Parathyroid adenoma (tissue), 2 donors: ENCODE data around the gene DLL4.

Experiments used
- H2AFZ ChIP-seq: fragments of 300-600 bp; sonication (generic); one replicate; pipeline ENCODE4 v1.7.0; 2017; ENCODE audit warnings: antibody characterized with exemption, mild to moderate bottlenecking
- H3K27ac ChIP-seq: fragments of 300-600 bp; sonication (generic); one replicate; pipeline ENCODE4 v1.7.0; 2017
- H3K27me3 ChIP-seq: fragments of 300-600 bp; sonication (generic); one replicate; pipeline ENCODE4 v1.7.0; 2017; ENCODE audit warnings: low read length; ENCODE audit not compliant: control insufficient read depth, insufficient read depth
- H3K36me3 ChIP-seq: fragments of 300-600 bp; sonication (generic); one replicate; pipeline ENCODE4 v1.7.0; 2017; ENCODE audit warnings: low read length; ENCODE audit not compliant: control insufficient read depth, insufficient read depth
- H3K4me1 ChIP-seq: fragments of 300-600 bp; sonication (generic); one replicate; pipeline ENCODE4 v1.7.0; 2017; ENCODE audit warnings: control low read depth
- H3K4me2 ChIP-seq: fragments of 300-600 bp; sonication (generic); one replicate; pipeline ENCODE4 v1.7.0; 2017; ENCODE audit warnings: low read length
- H3K4me3 ChIP-seq: fragments of 300-600 bp; sonication (generic); one replicate; pipeline ENCODE4 v1.7.0; 2017; ENCODE audit warnings: low read depth, low read length
- H3K79me2 ChIP-seq: fragments of 300-600 bp; sonication (generic); one replicate; pipeline ENCODE4 v1.7.0; 2017; ENCODE audit warnings: control low read depth
- H3K9ac ChIP-seq: fragments of 300-600 bp; sonication (generic); one replicate; pipeline ENCODE4 v1.7.0; 2017; ENCODE audit warnings: mild to moderate bottlenecking
- H3K9me3 ChIP-seq: fragments of 300-600 bp; sonication (generic); one replicate; pipeline ENCODE4 v1.7.0; 2017; ENCODE audit warnings: low read length; ENCODE audit not compliant: control insufficient read depth
- CTCF ChIP-seq: fragments of 300-600 bp; sonication (generic); IDR thresholded peaks from one replicate; pipeline ENCODE4 v1.7.0; 2017; ENCODE audit warnings: antibody characterized with exemption, mild to moderate bottlenecking
- donor health status: primary hyperparathyroidism.

DLL4 gene

GRCh38 chr15:40964634-40965033 lies 35.5 kb downstream of the DLL4 start:
- Histone ChIP-seq H3K4me3 (no peak overlapping the region), H3K9me3 (no peaks in the 10 kb centered on the region), H3K4me2 (no peak overlapping the region), H2AFZ (no peak overlapping the region), H3K27ac (no peak overlapping the region), H3K79me2 (no peaks in the 10 kb centered on the region), H3K27me3 (no peaks in the 10 kb centered on the region), H3K4me1 (peaks cover 3% of the 10 kb centered on the region), H3K36me3 (no peaks in the 10 kb centered on the region), H3K9ac (no peak overlapping the region)
- TF ChIP-seq CTCF, result no peak

GRCh38 chr15:40968290-40969085 lies 39.3 kb downstream of the DLL4 start:
- no peaks in the 10 kb centered on the region for H3K9me3 ChIP-seq
- H3K4me2 ChIP-seq, result no peak overlapping the region
- H3K79me2 ChIP-seq, result no peaks in the 10 kb centered on the region
- no peak overlapping the region for H3K27ac ChIP-seq
- H3K9ac ChIP-seq, result no peak overlapping the region
- H3K36me3 ChIP-seq, result no peaks in the 10 kb centered on the region
- no peak for TF ChIP-seq CTCF
- H2AFZ ChIP-seq, result no peak overlapping the region
- no peaks in the 10 kb centered on the region for H3K27me3 ChIP-seq
- H3K4me1 ChIP-seq, result peaks cover 3% of the 10 kb centered on the region
- no peak overlapping the region for H3K4me3 ChIP-seq

GRCh38 chr15:40969363-40969762 lies 40.2 kb downstream of the DLL4 start:
- TF ChIP-seq CTCF, result no peak
- no peaks in the 10 kb centered on the region for H3K9me3 ChIP-seq
- H3K4me1 ChIP-seq, result peaks cover 3% of the 10 kb centered on the region
- no peaks in the 10 kb centered on the region for H3K27me3 ChIP-seq
- H3K36me3 ChIP-seq, result no peaks in the 10 kb centered on the region
- no peak overlapping the region for H3K4me2 ChIP-seq
- H3K9ac ChIP-seq, result no peak overlapping the region
- no peaks in the 10 kb centered on the region for H3K79me2 ChIP-seq
- no peak overlapping the region for H2AFZ ChIP-seq
- no peak overlapping the region for H3K27ac ChIP-seq
- H3K4me3 ChIP-seq, result no peak overlapping the region

- H3K4me2 ChIP-seq, result no peak overlapping the region
- TF ChIP-seq CTCF, result no peak
- H3K79me2 ChIP-seq, result no peaks in the 10 kb centered on the region
- H3K4me3 ChIP-seq, result no peak overlapping the region
- H2AFZ ChIP-seq, result no peak overlapping the region
- H3K9ac ChIP-seq, result no peak overlapping the region
- no peaks in the 10 kb centered on the region for H3K4me1 ChIP-seq
- H3K27me3 ChIP-seq, result no peaks in the 10 kb centered on the region
- H3K36me3 ChIP-seq, result no peaks in the 10 kb centered on the region
- no peak overlapping the region for H3K27ac ChIP-seq
- no peaks in the 10 kb centered on the region for H3K9me3 ChIP-seq
Measured at GRCh38 chr15:40974879-40975278, 45.7 kb downstream of the DLL4 start.

- Histone ChIP-seq H3K36me3 (no peaks in the 10 kb centered on the region), H3K79me2 (no peaks in the 10 kb centered on the region), H3K4me2 (no peak overlapping the region), H2AFZ (no peak overlapping the region), H3K9me3 (no peaks in the 10 kb centered on the region), H3K4me1 (no peaks in the 10 kb centered on the region), H3K9ac (no peak overlapping the region), H3K27me3 (no peaks in the 10 kb centered on the region), H3K27ac (no peak overlapping the region), H3K4me3 (no peak overlapping the region)
- no peak for TF ChIP-seq CTCF
Measured at GRCh38 chr15:40976819-40977218, 47.7 kb downstream of the DLL4 start.
